GM12872 (cell line): ENCODE data around the gene RASA2.

Experiments used
- CTCF ChIP-seq: IDR thresholded peaks from 3 replicates; pipeline ENCODE4 v1.5.1; 2011; ENCODE audit warnings: low read depth, mild to moderate bottlenecking, low read length, moderate library complexity; ENCODE audit not compliant: insufficient read depth

Gene RASA2

GRCh38 chr3:141529256-141529655 is 42.4 kb downstream of the RASA2 start:
- TF ChIP-seq CTCF, result no peak

DNA sequence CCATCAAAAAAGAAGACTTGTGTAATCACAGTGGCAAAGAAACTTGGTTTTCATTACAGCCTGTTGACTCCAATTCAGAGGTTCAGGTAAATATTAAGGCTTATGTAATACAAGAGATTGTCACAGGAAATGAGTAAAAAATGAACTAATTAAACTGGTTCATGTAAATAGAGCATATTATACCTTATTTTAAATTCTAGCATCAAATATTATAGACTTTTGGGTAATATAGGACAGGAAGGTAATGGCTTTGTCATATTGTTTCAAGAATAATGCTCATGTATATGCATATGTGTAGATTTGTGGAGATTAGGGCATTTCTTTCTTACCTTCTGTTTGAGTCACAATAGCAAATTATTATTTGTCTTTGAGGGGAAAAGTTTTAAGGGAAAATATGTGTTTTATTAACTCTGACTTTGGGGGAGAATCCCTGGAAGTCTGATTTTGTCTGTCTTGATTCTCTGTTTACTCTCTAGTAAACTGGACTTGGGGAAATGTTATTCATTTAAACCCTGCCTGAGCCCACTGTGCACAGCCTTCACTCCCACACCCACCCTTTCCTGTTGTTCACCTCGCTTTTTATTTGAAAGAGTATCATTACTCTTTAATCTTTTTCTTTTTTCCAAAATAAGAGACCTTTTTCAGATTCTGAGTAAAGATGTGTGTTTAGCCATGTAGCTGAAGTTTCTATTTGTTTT is 43.0 kb downstream of the RASA2 start:
- no peak for TF ChIP-seq CTCF

DNA sequence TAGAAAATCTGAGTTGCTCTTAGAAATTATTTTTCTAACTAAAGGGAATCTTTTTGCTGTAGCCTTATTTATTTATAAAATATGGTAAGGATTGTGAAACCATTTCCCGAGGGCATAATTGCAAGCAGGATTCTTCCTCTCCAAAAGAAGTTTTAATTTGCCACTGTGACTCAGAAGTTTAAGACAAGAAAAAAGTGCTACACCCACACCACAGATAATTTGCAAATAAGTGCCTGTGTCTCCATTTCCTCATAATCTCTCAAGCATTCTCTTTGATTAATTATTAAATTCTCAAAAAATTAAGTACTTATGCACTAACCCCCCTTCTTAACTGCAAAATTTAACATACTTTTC is 43.6 kb downstream of the RASA2 start:
- no peak for TF ChIP-seq CTCF

DNA sequence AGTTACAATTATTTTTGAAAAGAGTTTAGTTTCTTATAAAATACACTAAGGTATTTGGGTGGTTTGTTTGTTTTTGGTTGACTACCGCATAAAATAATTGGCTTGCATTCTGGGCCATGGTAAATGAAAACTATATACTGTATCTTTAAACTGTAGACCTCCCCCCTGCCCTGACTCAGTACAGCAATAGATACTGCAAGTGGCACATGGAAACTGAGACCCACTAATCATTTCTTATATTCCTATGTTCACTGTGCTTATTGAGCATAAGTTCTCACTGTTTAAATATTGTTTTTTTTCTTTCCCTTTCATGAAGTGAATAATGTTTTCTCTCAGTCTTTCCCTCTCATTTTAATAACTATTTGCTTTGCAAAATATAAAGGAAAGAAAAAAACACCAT is 45.8 kb downstream of the RASA2 start:
- no peak for TF ChIP-seq CTCF

- no peak for TF ChIP-seq CTCF
Observed at GRCh38 chr3:141537856-141538255, 51.0 kb downstream of the RASA2 start.

- TF ChIP-seq CTCF, result no peak
Observed at GRCh38 chr3:141538568-141539240, 51.9 kb downstream of the RASA2 start.

DNA sequence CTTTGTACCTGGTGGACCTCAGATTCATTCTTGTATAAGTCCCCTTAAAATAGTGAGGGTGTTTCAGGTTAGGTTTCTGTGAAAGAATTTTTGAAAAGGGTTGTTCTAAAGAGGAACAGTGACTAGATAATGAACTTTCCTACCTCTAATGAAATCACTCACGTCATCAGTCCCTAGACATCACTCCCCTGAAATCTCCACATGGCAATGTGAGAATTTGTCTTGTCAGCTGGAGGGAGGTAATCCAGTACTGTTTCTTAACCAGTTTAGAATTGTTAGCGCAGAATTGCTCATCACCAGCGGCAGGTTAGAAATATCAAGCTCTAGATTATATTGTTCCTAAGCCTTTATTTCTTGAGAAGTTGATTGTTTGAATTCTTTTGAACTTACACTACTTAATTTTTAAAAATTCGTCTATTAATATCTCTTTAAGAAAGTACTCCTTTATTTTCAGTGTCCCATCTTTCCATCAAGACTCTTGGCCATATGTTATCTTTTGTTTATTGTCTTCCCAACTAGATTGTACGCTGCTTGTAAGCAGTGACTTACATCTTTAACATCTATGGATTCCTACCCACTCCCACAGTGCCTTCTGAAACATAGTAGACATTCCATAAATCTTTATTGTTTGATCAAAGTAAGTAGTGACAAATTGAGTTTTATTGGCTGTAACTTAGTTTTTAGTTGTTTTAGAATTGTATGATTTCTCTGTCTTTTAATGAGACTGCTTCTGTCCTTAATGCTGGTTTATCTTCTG is 52.8 kb downstream of the RASA2 start:
- TF ChIP-seq CTCF, result no peak
